CD14-positive monocyte (primary cell): ENCODE data around the gene GUCY1A1. TPM values are rescaled to one million over a fixed set of nuclear protein-coding genes. Genes with fewer than 3 reads are reported as not detected.

Experiments
- DNase-seq, 3 donors: peaks; one replicate each; pipeline ENCODE4 v3.0.0-alpha.2; 2011 to 2022
- H2AFZ ChIP-seq: 2 replicates; pipeline ENCODE4 v1.6.0; 2012; ENCODE audit warnings: mild to moderate bottlenecking, low read depth, low read length, inconsistent platforms; ENCODE audit not compliant: insufficient read depth, poor library complexity, severe bottlenecking
- H3K27ac ChIP-seq, 2 donors: 1 replicate in 1 of 2; 2 replicates in 1 of 2; pipeline ENCODE4 v1.5.1; 2012 to 2013; ENCODE audit warnings: low read length in 2 of 2, control low read depth in 1 of 2, inconsistent platforms in 1 of 2, low read depth in 1 of 2, mild to moderate bottlenecking in 1 of 2
- H3K27me3 ChIP-seq, 2 donors: one replicate each; pipeline versions ENCODE4 v1.6.0 to v1.6.1; 2011 to 2013; ENCODE audit warnings: low read length in 2 of 2; ENCODE audit not compliant: control insufficient read depth in 2 of 2, insufficient read depth in 2 of 2
- H3K36me3 ChIP-seq, 2 donors: replicated peaks in 1 of 2; 1 replicate in 1 of 2; 2 replicates in 1 of 2; pipeline versions ENCODE4 v1.5.1 to v1.6.1; 2012 to 2013; ENCODE audit warnings: low read length in 2 of 2, control low read depth in 1 of 2, inconsistent platforms in 1 of 2, mild to moderate bottlenecking in 1 of 2; ENCODE audit not compliant: insufficient read depth in 2 of 2, control insufficient read depth in 1 of 2
- H3K4me1 ChIP-seq, 2 donors: 1 replicate in 1 of 2; 2 replicates in 1 of 2; pipeline versions ENCODE4 v1.5.1 to v1.6.1; 2012 to 2013; ENCODE audit warnings: low read length in 2 of 2, control low read depth in 1 of 2, inconsistent platforms in 1 of 2, mild to moderate bottlenecking in 1 of 2, moderate library complexity in 1 of 2; ENCODE audit not compliant: insufficient read depth in 2 of 2, control insufficient read depth in 1 of 2
- H3K4me2 ChIP-seq: replicated peaks from 2 replicates; pipeline ENCODE3; 2012; ENCODE audit warnings: low read length, moderate library complexity, mild to moderate bottlenecking; ENCODE audit not compliant: poor library complexity, severe bottlenecking; ENCODE audit errors: extremely low read depth
- H3K4me3 ChIP-seq, 3 experiments: fragments of 200-600 bp in 1 of 3; sonication (generic) in 1 of 3; replicated peaks in 1 of 3; 1 replicate in 2 of 3; 2 replicates in 1 of 3; pipeline ENCODE4 v1.5.1; 2011 to 2013; ENCODE audit warnings: low read length in 3 of 3, mild to moderate bottlenecking in 3 of 3, control low read depth in 2 of 3, low read depth in 2 of 3, inconsistent platforms in 1 of 3, moderate library complexity in 1 of 3
- H3K79me2 ChIP-seq: 2 replicates; pipeline ENCODE4 v1.6.0; 2012; ENCODE audit warnings: mild to moderate bottlenecking, control low read depth, inconsistent platforms, low read length, moderate library complexity; ENCODE audit not compliant: insufficient read depth
- H3K9ac ChIP-seq: 2 replicates; pipeline ENCODE4 v1.6.0; 2017; ENCODE audit warnings: low read length, mild to moderate bottlenecking; ENCODE audit not compliant: insufficient read depth, poor library complexity, severe bottlenecking
- H3K9me3 ChIP-seq, 2 donors: replicated peaks in 1 of 2; 1 replicate in 1 of 2; 2 replicates in 1 of 2; pipeline versions ENCODE4 v1.5.1 to v1.6.1; 2012 to 2013; ENCODE audit warnings: low read length in 2 of 2, control low read depth in 1 of 2; ENCODE audit not compliant: control insufficient read depth in 1 of 2, insufficient read depth in 1 of 2
- H4K20me1 ChIP-seq: 2 replicates; pipeline ENCODE4 v1.6.0; 2012; ENCODE audit warnings: mild to moderate bottlenecking, low read length, control low read depth, moderate library complexity; ENCODE audit not compliant: insufficient read depth
- H3K27ac Mint-ChIP-seq, 7 donors: one replicate each; pipeline ENCODE4 v1.8.0; 2020; ENCODE audit warnings: mild to moderate bottlenecking in 7 of 7, mixed read lengths in 7 of 7, moderate library complexity in 6 of 7, inconsistent platforms in 2 of 7
- H3K27me3 Mint-ChIP-seq, 3 donors: one replicate each; pipeline ENCODE4 v1.8.0; 2021 to 2022; ENCODE audit warnings: low read depth in 3 of 3, mild to moderate bottlenecking in 3 of 3, mixed read lengths in 3 of 3, moderate library complexity in 3 of 3, inconsistent platforms in 1 of 3
- H3K36me3 Mint-ChIP-seq, 2 donors: one replicate each; pipeline ENCODE4 v1.8.0; 2020; ENCODE audit warnings: mixed read lengths in 2 of 2, inconsistent platforms in 1 of 2, mild to moderate bottlenecking in 1 of 2
- H3K4me1 Mint-ChIP-seq: one replicate; pipeline ENCODE4 v1.8.0; 2020; ENCODE audit warnings: mild to moderate bottlenecking, mixed read lengths
- H3K4me3 Mint-ChIP-seq, 2 donors: one replicate each; pipeline ENCODE4 v1.8.0; 2020; ENCODE audit warnings: mild to moderate bottlenecking in 2 of 2, mixed read lengths in 2 of 2, moderate library complexity in 1 of 2
- H3K9me3 Mint-ChIP-seq, 7 donors: one replicate each; pipeline ENCODE4 v1.8.0; 2020 to 2022; ENCODE audit warnings: mixed read lengths in 7 of 7, mild to moderate bottlenecking in 6 of 7, moderate library complexity in 6 of 7, inconsistent platforms in 2 of 7
- WGBS: methylation state at CpG from one replicate; pipeline ENCODE4 v1.1.5; 2013; ENCODE audit warnings: missing lambda C conversion rate; ENCODE audit not compliant: insufficient coverage; 5-methylcytosine and 5-hydroxymethylcytosine counted together
- intact Hi-C, 2 donors: fragments of 100-400 bp; cut with micrococcal nuclease; formaldehyde crosslinking; loops; one replicate each; pipeline versions ENCODE4 v1.15.0 to v1.15.1; 2023
- polyA plus RNA-seq, 3 donors: library from polyadenylated mRNA; depleted of rRNA in 1 of 3; unstranded in 2 of 3; stranded (reverse) in 1 of 3; fragments of 300-500 nt in 2 of 3; fragments of >200 nt in 1 of 3; fragmentation: Illumina TruSeq in 2 of 3; gene quantifications; 1 replicate in 2 of 3; 2 replicates in 1 of 3; pipeline ENCODE4 v1.2.3, GENCODE V29; 2012 to 2021
- TF ChIP-seq, protein P1 (sequence below): fragments of 200-600 bp; IDR thresholded peaks from one replicate; pipeline ENCODE4 v1.8.0; 2022; ENCODE audit warnings: antibody characterized with exemption, mild to moderate bottlenecking

Gene GUCY1A1
- polyA plus RNA-seq, 3 donors, result 0.88 to 1.2 (median 0.95) TPM

DNA sequence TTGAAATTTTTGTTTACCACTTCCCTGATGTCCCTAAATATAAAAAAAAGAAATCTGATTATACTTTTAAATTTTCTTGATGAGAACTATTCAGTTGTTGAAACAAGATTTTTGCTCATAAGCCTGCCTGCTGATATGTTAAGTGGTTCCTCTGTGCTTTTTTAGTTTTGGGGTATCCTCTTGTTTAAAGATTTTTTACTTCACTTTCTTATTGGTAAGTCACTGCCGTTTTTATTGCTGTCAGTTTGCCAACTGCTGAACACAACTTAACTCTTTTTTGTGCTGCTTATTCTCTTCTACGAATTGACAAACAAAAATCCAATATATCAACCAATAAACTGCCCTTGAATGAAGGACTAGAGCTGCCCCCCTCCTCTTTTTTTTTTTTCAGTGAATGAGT, 39.5 kb downstream of the GUCY1A1 start:
- Mint-ChIP-seq H3K27ac (peak overlapping the region in 1 of 7 donors; percentile 79), H3K4me3 (no peak overlapping the region), H3K27me3 (no peaks in the 10 kb centered on the region), H3K4me1 (no peaks in the 10 kb centered on the region), H3K36me3 (no peaks in the 10 kb centered on the region), H3K9me3 (no peaks in the 10 kb centered on the region)
- Histone ChIP-seq H3K27ac (no peak overlapping the region), H3K4me2 (no peak overlapping the region), H3K4me3 (no peak overlapping the region), H4K20me1 (no peaks in the 10 kb centered on the region), H3K9ac (no peak overlapping the region), H3K79me2 (no peaks in the 10 kb centered on the region), H3K27me3 (no peaks in the 10 kb centered on the region), H3K36me3 (no peaks in the 10 kb centered on the region), H3K4me1 (no peaks in the 10 kb centered on the region), H3K9me3 (no peaks in the 10 kb centered on the region), H2AFZ (no peak overlapping the region)
- no peak for DNase-seq
- TF ChIP-seq, protein P1, sequence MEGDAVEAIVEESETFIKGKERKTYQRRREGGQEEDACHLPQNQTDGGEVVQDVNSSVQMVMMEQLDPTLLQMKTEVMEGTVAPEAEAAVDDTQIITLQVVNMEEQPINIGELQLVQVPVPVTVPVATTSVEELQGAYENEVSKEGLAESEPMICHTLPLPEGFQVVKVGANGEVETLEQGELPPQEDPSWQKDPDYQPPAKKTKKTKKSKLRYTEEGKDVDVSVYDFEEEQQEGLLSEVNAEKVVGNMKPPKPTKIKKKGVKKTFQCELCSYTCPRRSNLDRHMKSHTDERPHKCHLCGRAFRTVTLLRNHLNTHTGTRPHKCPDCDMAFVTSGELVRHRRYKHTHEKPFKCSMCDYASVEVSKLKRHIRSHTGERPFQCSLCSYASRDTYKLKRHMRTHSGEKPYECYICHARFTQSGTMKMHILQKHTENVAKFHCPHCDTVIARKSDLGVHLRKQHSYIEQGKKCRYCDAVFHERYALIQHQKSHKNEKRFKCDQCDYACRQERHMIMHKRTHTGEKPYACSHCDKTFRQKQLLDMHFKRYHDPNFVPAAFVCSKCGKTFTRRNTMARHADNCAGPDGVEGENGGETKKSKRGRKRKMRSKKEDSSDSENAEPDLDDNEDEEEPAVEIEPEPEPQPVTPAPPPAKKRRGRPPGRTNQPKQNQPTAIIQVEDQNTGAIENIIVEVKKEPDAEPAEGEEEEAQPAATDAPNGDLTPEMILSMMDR, result no peak
- intact Hi-C loops, result no loop called here
- WGBS, result no CpG with 5 or more reads among the region's 2 CpGs

DNA sequence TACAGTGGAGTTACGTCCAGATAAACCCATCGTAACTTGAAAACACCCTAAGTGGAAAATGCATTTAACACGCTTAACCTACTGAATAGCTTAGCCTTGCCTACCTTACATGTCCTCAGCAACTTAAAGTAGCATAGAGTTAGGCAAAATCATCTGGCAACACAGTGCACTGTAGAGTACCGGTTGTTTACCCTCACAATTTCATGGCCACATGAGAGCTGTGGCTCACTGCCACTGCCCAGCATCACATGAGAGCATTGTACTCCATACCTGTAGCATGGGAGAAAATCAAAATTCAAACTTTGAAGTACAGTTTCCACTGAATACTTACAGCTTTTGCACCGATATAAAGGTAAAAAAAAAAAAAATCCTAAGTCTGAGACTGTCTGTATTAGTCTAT, 40.6 kb downstream of the GUCY1A1 start:
- intact Hi-C loops, result no loop called here
- H2AFZ ChIP-seq, result no peak overlapping the region
- Mint-ChIP-seq H3K4me1 (no peaks in the 10 kb centered on the region), H3K36me3 (no peaks in the 10 kb centered on the region), H3K4me3 (no peak overlapping the region), H3K9me3 (no peaks in the 10 kb centered on the region), H3K27ac (peak overlapping the region in 1 of 7 donors; percentile 55), H3K27me3 (no peaks in the 10 kb centered on the region)
- no peaks in the 10 kb centered on the region for H3K79me2 ChIP-seq
- no peaks in the 10 kb centered on the region for H3K4me1 ChIP-seq
- WGBS, result 90% methylated on average over 4 of the region's 5 CpGs
- H3K36me3 ChIP-seq, result no peaks in the 10 kb centered on the region
- DNase-seq, result no peak
- TF ChIP-seq, protein P1, result no peak
- no peaks in the 10 kb centered on the region for H3K27me3 ChIP-seq
- H3K4me2 ChIP-seq, result no peak overlapping the region
- no peak overlapping the region for H3K9ac ChIP-seq
- no peaks in the 10 kb centered on the region for H3K9me3 ChIP-seq
- no peak overlapping the region for H3K27ac ChIP-seq
- no peak overlapping the region for H3K4me3 ChIP-seq
- no peaks in the 10 kb centered on the region for H4K20me1 ChIP-seq
